Lung microvascular endothelial cell (primary cell): ENCODE measurements around the gene TERT. TPM values are rescaled to one million over a fixed set of nuclear protein-coding genes. Genes with fewer than 3 reads are reported as not detected.
"Not testable (repeated sequence)": the region's sequence is repeated elsewhere in the genome, so short reads cannot be mapped to it uniquely, and the experiment has no call there.

Source experiments
- DNase-seq, 2 donors: peaks; one replicate each; pipeline versions ENCODE4 v3.0.0 to v3.0.0-alpha.2; 2010; ENCODE audit warnings: low read depth in 2 of 2
- total RNA-seq: library from RNA; depleted of rRNA; stranded (reverse); fragments of >200 nt; gene quantifications from 2 replicates; pipeline ENCODE4 v1.2.1, GENCODE V29; 2014

TERT gene
- total RNA-seq, 1 donor from 2014 or later: not detected

GRCh38 chr5:1278656-1279442 lies 16.0 kb downstream of the TERT start:
- DNase-seq: no peak

GRCh38 chr5:1278216-1278615 lies 16.7 kb downstream of the TERT start:
- no peak for DNase-seq

GRCh38 chr5:1277781-1278180 lies 17.1 kb downstream of the TERT start:
- no peak for DNase-seq

GRCh38 chr5:1277331-1277730 lies 17.5 kb downstream of the TERT start:
- no peak for DNase-seq

- DNase-seq: no peak
These were observed 17.9 kb downstream of the TERT start for GRCh38 chr5:1276930-1277329.

- DNase-seq: not testable (repeated sequence)
These were observed 19.2 kb downstream of the TERT start for GRCh38 chr5:1275397-1276391.

- DNase-seq: no peak
These were observed 20.4 kb downstream of the TERT start for GRCh38 chr5:1274471-1274870.

GRCh38 chr5:1273745-1274144 lies 21.1 kb downstream of the TERT start:
- no peak for DNase-seq

- no peak for DNase-seq
These were observed 22.7 kb downstream of the TERT start for GRCh38 chr5:1272201-1272600.

GRCh38 chr5:1270933-1271914 lies 23.6 kb downstream of the TERT start:
- DNase-seq: no peak

GRCh38 chr5:1270426-1270825 lies 24.4 kb downstream of the TERT start:
- no peak for DNase-seq

- no peak for DNase-seq
These were observed 26.2 kb downstream of the TERT start for GRCh38 chr5:1268666-1269065.

- DNase-seq: no peak
These were observed 26.8 kb downstream of the TERT start for GRCh38 chr5:1268056-1268455.

- not testable (repeated sequence) for DNase-seq
These were observed 27.4 kb downstream of the TERT start for GRCh38 chr5:1267464-1267863.

- DNase-seq: no peak
These were observed 28.1 kb downstream of the TERT start for GRCh38 chr5:1266791-1267190.

GRCh38 chr5:1265461-1266455 lies 29.1 kb downstream of the TERT start:
- no peak for DNase-seq

GRCh38 chr5:1265026-1265425 lies 29.8 kb downstream of the TERT start:
- DNase-seq: no peak

GRCh38 chr5:1264211-1264610 lies 30.7 kb downstream of the TERT start:
- no peak for DNase-seq

GRCh38 chr5:1262381-1262780 lies 32.5 kb downstream of the TERT start:
- DNase-seq: no peak

GRCh38 chr5:1261643-1262042 lies 33.2 kb downstream of the TERT start:
- DNase-seq: no peak
